ENCODE data around the gene FOXJ3.

- TF ChIP-seq EZH2 (IDR thresholded peaks at IDR 0.05; ENCODE audit: insufficient read depth, poor library complexity, severe bottlenecking) (no peak), EZH2phosphoT487 (IDR thresholded peaks at IDR 0.05; ENCODE audit: insufficient read depth, low read depth) (no peak)
Measured at GRCh38 chr1:42150651-42151050, 184.4 kb downstream of the FOXJ3 start.

All from GM23248 (cell line).